Prostate gland (tissue), 2 donors: ENCODE results near the gene PIPOX. TPM values are rescaled to one million over a fixed set of nuclear protein-coding genes. Genes with fewer than 3 reads are reported as not detected.

ENCODE experiments used
- DNase-seq: peaks from one replicate; pipeline ENCODE4 v3.0.0-alpha.2; 2019; ENCODE audit warnings: low spot score
- H3K27ac ChIP-seq, 2 donors: fragments of 200-600 bp; sonication (generic); 2 replicates each; pipeline ENCODE4 v1.5.1; 2017 to 2019
- H3K27me3 ChIP-seq: fragments of 200-600 bp; sonication (generic); replicated peaks from 2 replicates; pipeline ENCODE4 v1.5.1; 2019; ENCODE audit not compliant: insufficient read depth
- H3K36me3 ChIP-seq, 2 donors: fragments of 200-600 bp; sonication (generic); 1 replicate in 1 of 2; 2 replicates in 1 of 2; pipeline versions ENCODE4 v1.5.1 to v1.8.1; 2017 to 2019
- H3K4me1 ChIP-seq: fragments of 200-600 bp; sonication (generic); replicated peaks from 2 replicates; pipeline ENCODE4 v1.5.1; 2019
- H3K4me3 ChIP-seq, 2 donors: fragments of 200-600 bp; sonication (generic); 2 replicates each; pipeline ENCODE4 v1.5.1; 2017 to 2019
- H3K9me3 ChIP-seq: fragments of 200-600 bp; sonication (generic); 2 replicates; pipeline ENCODE4 v1.5.1; 2017
- POLR2A ChIP-seq: fragments of 450-650 bp; IDR thresholded peaks from one replicate; pipeline ENCODE4 v1.6.1; 2016; ENCODE audit warnings: antibody characterized with exemption, mild to moderate bottlenecking
- POLR2AphosphoS5 ChIP-seq: sonication (generic); formaldehyde crosslinking; IDR thresholded peaks from one replicate; pipeline ENCODE4 v1.6.1; 2017; ENCODE audit warnings: antibody characterized with exemption
- WGBS: methylation state at CpG from one replicate; pipeline ENCODE4 v1.1.5; 2018; 5-methylcytosine and 5-hydroxymethylcytosine counted together
- intact Hi-C: fragments of 100-400 bp; cut with DNase I; formaldehyde crosslinking; loops from one replicate; pipeline ENCODE4 v1.14.2; 2022
- total RNA-seq, 2 donors: library from RNA; depleted of rRNA; stranded (reverse); fragments of >200 nt; gene quantifications; one replicate each; pipeline ENCODE4 v1.1.0, GENCODE V29; 2016
- TF ChIP-seq, protein P1 (sequence below), 4 experiments: fragments of 200-600 bp in 2 of 4; fragments of 450-650 bp in 2 of 4; sonication (generic) in 2 of 4; IDR thresholded peaks; 1 replicate in 3 of 4; 2 replicates in 1 of 4; pipeline ENCODE4 v1.5.1; 2016 to 2019; ENCODE audit warnings: antibody characterized with exemption in 4 of 4, mild to moderate bottlenecking in 2 of 4, moderate library complexity in 2 of 4

Gene PIPOX
- total RNA-seq, 2 donors from 2014 or later, result 3.1 to 6.2 TPM

DNA sequence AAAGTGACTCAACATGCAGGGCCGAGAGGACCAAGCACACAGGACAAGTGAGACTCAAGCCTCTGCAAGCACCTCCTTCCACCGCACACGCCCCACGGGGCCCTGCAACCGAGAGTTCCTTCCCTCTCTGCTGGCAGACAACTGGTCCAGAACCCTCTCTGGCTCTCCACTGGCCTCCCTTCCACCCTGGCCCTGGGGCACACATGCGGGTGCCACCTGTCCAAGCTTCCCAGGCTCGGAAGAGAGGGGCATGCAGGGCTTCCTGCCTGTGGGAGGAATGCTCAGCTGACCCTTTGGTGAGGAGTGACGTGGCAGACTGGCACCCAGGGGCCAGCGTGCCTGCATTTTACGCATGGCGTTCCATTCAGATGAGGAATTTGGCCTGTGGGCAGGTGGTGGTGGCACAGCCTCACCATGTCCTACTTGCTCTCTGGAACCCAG is 59.8 kb downstream of the PIPOX start:
- 80% methylated on average over 10 of the region's 11 CpGs for WGBS
- no peak for TF ChIP-seq POLR2A

DNA sequence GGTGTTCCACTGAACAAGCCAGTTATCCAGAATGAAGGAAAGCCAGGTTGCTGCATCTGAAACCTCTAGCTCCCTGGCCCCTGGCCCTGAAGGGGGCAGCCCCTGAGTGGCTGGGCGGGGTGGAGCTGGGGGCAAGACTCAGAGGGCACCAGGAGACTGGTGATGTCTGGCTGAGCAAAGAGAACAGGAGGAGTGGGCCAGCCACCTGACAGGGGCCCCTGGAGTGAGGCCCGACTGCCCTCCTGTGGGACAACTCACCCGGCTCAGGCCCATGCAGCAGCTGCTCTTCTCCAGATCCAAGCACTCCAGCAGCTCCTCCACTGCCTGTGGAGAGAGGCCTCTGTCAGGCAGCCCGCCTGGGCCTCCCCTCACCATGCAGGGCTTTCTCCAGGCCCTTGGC is 60.4 kb downstream of the PIPOX start:
- no peaks in the 10 kb centered on the region for H3K4me1 ChIP-seq
- TF ChIP-seq, protein P1, sequence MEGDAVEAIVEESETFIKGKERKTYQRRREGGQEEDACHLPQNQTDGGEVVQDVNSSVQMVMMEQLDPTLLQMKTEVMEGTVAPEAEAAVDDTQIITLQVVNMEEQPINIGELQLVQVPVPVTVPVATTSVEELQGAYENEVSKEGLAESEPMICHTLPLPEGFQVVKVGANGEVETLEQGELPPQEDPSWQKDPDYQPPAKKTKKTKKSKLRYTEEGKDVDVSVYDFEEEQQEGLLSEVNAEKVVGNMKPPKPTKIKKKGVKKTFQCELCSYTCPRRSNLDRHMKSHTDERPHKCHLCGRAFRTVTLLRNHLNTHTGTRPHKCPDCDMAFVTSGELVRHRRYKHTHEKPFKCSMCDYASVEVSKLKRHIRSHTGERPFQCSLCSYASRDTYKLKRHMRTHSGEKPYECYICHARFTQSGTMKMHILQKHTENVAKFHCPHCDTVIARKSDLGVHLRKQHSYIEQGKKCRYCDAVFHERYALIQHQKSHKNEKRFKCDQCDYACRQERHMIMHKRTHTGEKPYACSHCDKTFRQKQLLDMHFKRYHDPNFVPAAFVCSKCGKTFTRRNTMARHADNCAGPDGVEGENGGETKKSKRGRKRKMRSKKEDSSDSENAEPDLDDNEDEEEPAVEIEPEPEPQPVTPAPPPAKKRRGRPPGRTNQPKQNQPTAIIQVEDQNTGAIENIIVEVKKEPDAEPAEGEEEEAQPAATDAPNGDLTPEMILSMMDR (IDR thresholded peaks at IDR 0.05), result no peak
- TF ChIP-seq POLR2A (no peak), POLR2AphosphoS5 (no peak)
- no peak overlapping the region for H3K4me3 ChIP-seq
- 100% methylated on average over 4 of the region's 4 CpGs for WGBS
- no peak overlapping the region for H3K27ac ChIP-seq
- no peaks in the 10 kb centered on the region for H3K27me3 ChIP-seq
- H3K36me3 ChIP-seq, result peaks cover 0 to 9% of the 10 kb centered on the region in 2 donors
- no peaks in the 10 kb centered on the region for H3K9me3 ChIP-seq
- DNase-seq, result no peak
- intact Hi-C loops, result no loop called here

More for the DNA sequence above, 59.8 kb downstream of the PIPOX start:
- no peaks in the 10 kb centered on the region for H3K4me1 ChIP-seq
- H3K27ac ChIP-seq, result no peak overlapping the region
- no peak overlapping the region for H3K4me3 ChIP-seq
- H3K9me3 ChIP-seq, result no peaks in the 10 kb centered on the region
- no peaks in the 10 kb centered on the region for H3K27me3 ChIP-seq
- H3K36me3 ChIP-seq, result peaks cover 2 to 13% of the 10 kb centered on the region in 2 donors
- intact Hi-C loops, result no loop called here
- no peak for DNase-seq

Other genes with a start within 250 kb of the PIPOX start
- gene FAM222B, start 200.4 kb upstream of the PIPOX start, total RNA-seq, result 10 to 100 TPM; 14.9 to 48.9 TPM
- gene ERAL1, start 188.1 kb upstream of the PIPOX start, total RNA-seq, result 10 to 100 TPM; 49.9 to 70.8 TPM
- 100 to 1,000 TPM in 1 of 2 donors, 10 to 100 TPM in 1; 82.9 to 121 TPM for gene FLOT2, start 145.4 kb upstream of the PIPOX start, total RNA-seq
- 10 to 100 TPM; 36.8 to 61.3 TPM for gene DHRS13, start 140.1 kb upstream of the PIPOX start, total RNA-seq
- 100 to 1,000 TPM in 1 of 2 donors, 10 to 100 TPM in 1; 74.9 to 112 TPM for gene PHF12, start 91.6 kb upstream of the PIPOX start, total RNA-seq
- 1 to 10 TPM in 1 of 2 donors, under 1 TPM in 1; 0.05 to 1.0 TPM for gene SEZ6, start 37.1 kb upstream of the PIPOX start, total RNA-seq
- 10 to 100 TPM; 34.6 to 80.5 TPM for gene MYO18A, start 137.3 kb downstream of the PIPOX start, total RNA-seq
- gene CRYBA1, start 203.7 kb downstream of the PIPOX start, total RNA-seq, result not detected